Left ventricle myocardium superior (tissue), 1 donor: ENCODE measurements around the gene KLHL3. TPM values are rescaled to one million over a fixed set of nuclear protein-coding genes. Genes with fewer than 3 reads are reported as not detected.
"Not testable (repeated sequence)": the region's sequence is repeated elsewhere in the genome, so short reads cannot be mapped to it uniquely, and the experiment has no call there.

Experiments
- ATAC-seq: fragments of 200-7000 bp; cut with Tn5 transposase; one replicate; pipeline ENCODE4 v1.9.1; 2020; ENCODE audit warnings: mild to moderate bottlenecking, moderate library complexity
- DNase-seq: peaks from one replicate; pipeline ENCODE4 v3.0.0-alpha.2; 2020
- intact Hi-C: fragments of 100-400 bp; cut with micrococcal nuclease; formaldehyde crosslinking; loops from one replicate; pipeline ENCODE4 v1.11.0; 2022
- total RNA-seq: library from RNA; stranded (reverse); fragmentation: NEBNext Ultra II Directional; extraction: Animal tissue kit (Norgen Biotek cat#: 25700); gene quantifications from one replicate; pipeline ENCODE4 v1.2.1, GENCODE V29; 2021
- donor health status: DM: no; HTN: yes; CAD: no; lungs with severe emphysema.

The KLHL3 gene
- total RNA-seq, 1 donor from 2014 or later, result 24.5 TPM

DNA sequence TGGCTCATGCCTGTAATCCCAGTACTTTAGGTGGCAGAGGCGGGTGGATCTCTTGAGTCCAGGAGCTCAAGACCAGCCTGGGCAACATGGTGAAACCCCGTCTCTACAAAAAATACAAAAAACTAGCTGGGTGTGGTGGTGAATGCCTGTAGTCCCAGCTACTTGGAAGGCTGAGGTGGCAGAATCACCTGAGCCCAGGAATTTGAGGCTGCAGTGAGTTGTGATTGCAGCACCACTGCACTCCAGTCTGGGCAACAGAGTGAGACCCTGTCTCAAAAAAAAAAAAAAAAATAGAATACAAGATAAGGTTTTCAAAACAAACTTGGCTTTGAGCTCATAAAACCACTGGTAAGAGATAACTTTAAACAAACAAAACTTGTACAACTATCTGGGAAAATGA lies 92.8 kb downstream of the KLHL3 start:
- intact Hi-C loops, ATAC-seq, DNase-seq: not testable (repeated sequence)

DNA sequence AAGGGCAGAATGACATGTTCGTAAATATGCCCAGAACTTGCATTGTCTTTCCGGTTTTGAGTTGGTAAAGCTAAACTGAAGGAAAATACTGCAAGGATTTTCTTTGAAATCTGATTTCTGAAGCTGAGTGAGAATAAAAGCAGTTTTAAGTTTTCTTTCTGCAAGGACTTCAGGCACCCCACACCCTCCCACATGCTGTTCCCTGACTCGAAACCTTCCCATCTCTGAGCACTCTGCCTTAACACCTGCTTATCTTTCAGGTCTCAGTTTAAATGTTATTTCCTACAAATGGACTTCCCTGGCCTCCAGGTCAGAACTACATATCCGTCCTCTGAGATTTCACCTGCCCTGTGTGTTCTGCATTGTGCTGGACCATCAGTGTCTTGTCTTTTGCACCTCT lies 93.8 kb downstream of the KLHL3 start:
- ATAC-seq (no peak), DNase-seq (no peak)
- intact Hi-C loops, result no loop called here

DNA sequence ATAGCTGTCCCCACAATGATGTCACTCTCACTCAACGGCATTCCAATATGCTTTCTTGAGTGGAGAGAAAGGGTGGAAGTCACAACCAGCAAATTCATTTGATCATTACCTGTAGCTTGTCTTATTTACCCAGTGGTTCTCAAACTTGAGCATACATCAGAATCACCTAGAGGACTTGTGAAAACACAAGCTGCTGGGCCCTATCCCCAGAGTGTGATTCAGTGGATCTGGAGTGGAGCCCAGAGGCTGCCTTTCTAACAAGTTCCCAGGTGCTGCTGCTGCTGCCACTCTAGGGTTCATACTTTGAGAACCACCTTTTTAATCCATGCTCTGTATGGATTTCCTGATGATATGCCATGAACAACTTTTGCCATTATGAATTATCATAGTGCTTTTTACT lies 94.7 kb downstream of the KLHL3 start:
- intact Hi-C loops, result no loop called here
- DNase-seq, result no peak
- peak; percentile 54 for ATAC-seq

GRCh38 chr5:137639645-137640044 lies 96.2 kb downstream of the KLHL3 start:
- DNase-seq, result no peak
- ATAC-seq, result no peak
- intact Hi-C loops, result no loop called here

GRCh38 chr5:137638841-137639240 lies 97.0 kb downstream of the KLHL3 start:
- ATAC-seq (no peak), DNase-seq (no peak)
- intact Hi-C loops, result no loop called here

- intact Hi-C loops, result no loop called here
- no peak for DNase-seq
- no peak for ATAC-seq
These were observed 98.8 kb downstream of the KLHL3 start for GRCh38 chr5:137636830-137637714.

GRCh38 chr5:137636099-137636498 lies 99.8 kb downstream of the KLHL3 start:
- ATAC-seq (no peak), DNase-seq (no peak)
- intact Hi-C loops, result no loop called here

DNA sequence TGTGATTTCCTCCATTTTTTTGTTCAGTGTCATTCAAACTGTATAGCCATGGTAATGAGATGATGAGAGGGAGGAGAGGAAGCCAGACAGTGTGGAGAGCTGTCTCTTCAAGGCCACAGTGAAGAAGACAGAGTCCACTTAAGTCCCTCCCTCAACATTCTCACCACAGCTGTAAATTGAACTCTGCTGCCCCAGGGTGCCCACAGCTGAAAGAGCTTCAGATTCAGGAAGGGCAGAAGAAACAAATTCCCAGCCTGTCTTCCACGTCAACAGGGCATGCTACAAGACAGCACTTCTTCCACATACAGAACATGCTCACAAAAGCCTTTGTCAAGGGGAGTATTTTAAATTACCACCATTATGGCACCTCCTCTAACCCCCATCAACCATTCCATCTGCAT lies 100.4 kb downstream of the KLHL3 start:
- intact Hi-C loops, result no loop called here
- DNase-seq, result no peak
- no peak for ATAC-seq

DNA sequence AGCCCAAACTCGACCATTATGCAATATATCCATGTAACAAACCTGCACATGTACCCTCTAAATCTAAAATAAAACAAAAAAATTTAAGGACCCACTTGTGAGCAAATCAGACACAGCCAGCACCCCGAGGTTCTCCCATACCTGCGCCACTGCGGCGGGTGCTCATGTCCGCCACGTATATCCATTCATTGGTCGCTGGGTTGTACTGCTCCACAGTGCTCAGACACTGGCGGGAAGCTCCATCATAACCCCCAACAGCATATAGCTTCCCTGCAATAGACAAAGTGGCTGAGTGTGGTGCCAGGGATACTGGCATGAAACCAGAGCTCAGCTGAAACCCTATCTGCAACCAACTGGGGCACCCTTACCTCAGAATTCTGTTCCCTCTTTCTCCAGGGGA lies 102.0 kb downstream of the KLHL3 start:
- DNase-seq (no peak), ATAC-seq (no peak)
- intact Hi-C loops, result no loop called here

DNA sequence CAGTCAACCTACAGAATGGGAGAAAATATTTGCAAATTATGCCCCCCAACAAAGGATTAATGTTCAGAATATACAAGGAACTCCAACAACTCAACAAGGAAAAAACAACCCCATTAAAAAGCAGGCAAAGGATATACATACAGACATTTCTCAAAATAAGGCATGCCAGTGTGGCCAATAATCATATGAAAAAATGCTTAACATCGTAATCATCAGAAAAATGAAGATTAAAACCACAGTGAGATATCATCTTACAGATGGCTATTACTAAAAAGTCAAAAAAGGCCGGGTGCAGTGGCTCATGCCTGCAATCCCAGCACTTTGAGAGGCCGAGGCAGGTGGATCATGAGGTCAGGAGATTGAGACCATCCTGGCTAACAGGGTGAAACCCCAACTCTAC lies 103.2 kb downstream of the KLHL3 start:
- no peak for DNase-seq
- intact Hi-C loops, result no loop called here
- no peak for ATAC-seq

GRCh38 chr5:137631453-137631852 lies 104.4 kb downstream of the KLHL3 start:
- intact Hi-C loops, result no loop called here
- DNase-seq (no peak), ATAC-seq (no peak)

- DNase-seq (no peak), ATAC-seq (no peak)
- intact Hi-C loops, result no loop called here
These were observed 104.9 kb downstream of the KLHL3 start for GRCh38 chr5:137630972-137631370.

GRCh38 chr5:137630216-137630971 lies 105.5 kb downstream of the KLHL3 start:
- peak; percentile 51 for ATAC-seq
- DNase-seq, result no peak
- intact Hi-C loops, result no loop called here

GRCh38 chr5:137629646-137630045 lies 106.2 kb downstream of the KLHL3 start:
- intact Hi-C loops, result no loop called here
- ATAC-seq (peak; percentile 76), DNase-seq (no peak)

DNA sequence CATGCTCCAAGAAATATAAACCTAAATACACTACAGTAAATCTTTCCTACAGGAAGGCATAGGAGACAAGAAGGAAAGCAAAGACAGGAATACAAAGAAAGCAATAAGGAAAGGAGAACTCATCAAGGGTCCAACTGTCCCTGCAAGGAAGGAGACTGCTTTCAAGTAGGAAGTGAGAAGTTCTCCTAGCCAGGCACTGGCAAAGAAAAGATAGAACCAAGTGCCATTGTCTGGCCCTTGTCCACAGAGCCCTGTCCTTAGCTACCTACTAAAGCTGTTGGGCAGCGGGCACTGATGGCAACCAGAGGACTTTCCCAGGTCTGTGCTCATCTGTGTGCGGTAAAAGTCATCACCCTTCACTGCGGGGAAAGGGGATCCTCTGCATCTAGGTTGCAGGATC lies 108.2 kb downstream of the KLHL3 start:
- intact Hi-C loops, result no loop called here
- no peak for ATAC-seq
- no peak for DNase-seq

- intact Hi-C loops, result no loop called here
- no peak for DNase-seq
- ATAC-seq, result no peak
These were observed 108.6 kb downstream of the KLHL3 start for GRCh38 chr5:137627293-137627692.

- peak; percentile 3 for ATAC-seq
- DNase-seq, result peak; percentile 77
- intact Hi-C loops, result no loop called here
These were observed 111.0 kb downstream of the KLHL3 start for GRCh38 chr5:137624786-137625349.

DNA sequence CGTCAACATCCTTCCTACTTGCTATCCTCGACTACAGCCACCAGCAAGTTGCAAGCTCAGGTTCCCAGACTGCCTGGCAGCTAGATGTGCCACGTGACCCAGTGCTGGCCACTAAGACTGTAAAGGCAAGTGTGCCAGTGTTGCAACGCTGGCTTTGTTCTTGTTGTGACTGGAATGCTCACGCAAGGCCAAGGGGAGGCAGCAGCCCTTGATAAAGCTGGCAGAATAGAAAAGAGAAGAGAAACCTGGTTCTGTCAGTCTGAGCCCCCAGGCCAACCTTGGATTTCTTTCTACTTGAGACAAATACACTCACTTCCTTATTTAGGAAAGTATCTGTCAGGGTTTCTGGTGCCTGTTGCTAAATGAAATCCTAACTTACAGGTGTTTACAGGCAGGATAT lies 113.0 kb downstream of the KLHL3 start:
- intact Hi-C loops, result no loop called here
- ATAC-seq (peak; percentile 80), DNase-seq (peak; percentile 88)

DNA sequence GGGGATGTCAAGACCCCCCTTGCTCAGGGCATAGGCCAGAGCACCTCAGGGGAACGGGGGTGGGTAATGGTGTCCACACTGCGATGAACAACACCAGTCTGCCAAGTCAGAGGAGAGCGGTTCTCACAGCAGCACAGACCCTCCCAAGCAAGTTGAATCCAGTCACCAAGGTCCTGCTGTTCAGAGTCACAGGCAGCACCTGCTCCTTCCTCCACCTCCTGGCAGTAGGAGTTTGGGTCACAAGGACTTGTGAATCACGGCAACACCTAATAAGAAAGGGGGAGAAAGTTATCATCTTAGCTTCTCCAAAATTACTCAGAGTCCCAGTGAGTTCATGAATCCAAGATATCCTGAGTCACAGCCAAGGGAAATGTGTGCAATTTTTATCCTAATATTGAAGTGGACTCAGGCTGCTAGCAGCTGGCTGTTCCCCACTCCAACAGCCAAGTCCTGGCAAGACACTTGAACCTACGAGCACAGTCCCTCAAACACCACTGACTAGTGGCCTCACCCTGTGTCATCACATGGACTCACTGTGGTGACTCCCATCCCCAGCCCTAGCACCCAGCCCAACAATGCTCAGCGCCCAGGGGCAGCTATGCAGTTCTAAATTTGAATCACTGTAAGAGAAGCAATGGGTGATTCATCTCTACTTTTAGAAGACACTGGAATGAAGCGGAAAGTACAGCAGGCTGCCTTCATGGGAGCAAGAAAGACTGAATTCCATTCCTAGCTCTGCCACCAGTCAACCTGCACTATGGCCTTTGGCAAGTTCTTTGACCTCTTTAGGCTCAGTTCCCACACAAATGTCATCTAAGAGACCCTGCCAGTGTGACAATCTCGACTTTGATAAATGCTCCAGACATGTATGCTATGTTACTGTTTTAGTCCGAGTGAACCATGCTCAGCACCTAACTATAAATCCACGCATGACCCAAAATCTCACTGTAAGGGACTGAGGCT lies 113.7 kb downstream of the KLHL3 start:
- ATAC-seq (peak; percentile 88), DNase-seq (peak; percentile 70)
- intact Hi-C loops, result no loop called here
